Activated naive CD8-positive, alpha-beta T cell treated with anti-CD3 and anti-CD28 coated beads, Interleukin-2, amount 10 ng/mL, durations not matched to agents 7 days and 5 days (primary cell): ENCODE data around the gene DPP6. TPM values are rescaled to one million over a fixed set of nuclear protein-coding genes. Genes with fewer than 3 reads are reported as not detected.
"Not testable (repeated sequence)": the region's sequence is repeated elsewhere in the genome, so short reads cannot be mapped to it uniquely, and the experiment has no call there.

Source experiments
- ATAC-seq: fragments of 150-1000 bp; cut with Tn5 transposase; one replicate; pipeline ENCODE4 v1.10.0; 2021; ENCODE audit warnings: low read depth, moderate library complexity
- POLR2A ChIA-PET: fragments of 350-600 bp; sonication (Branson Sonifier 250); formaldehyde crosslinking; loops from one replicate; lab custom pipeline; 2021; ENCODE audit warnings: antibody characterized with exemption; lab: Charles Lee
- DNase-seq: peaks from one replicate; pipeline ENCODE4 v3.0.0; 2021
- H3K27ac Mint-ChIP-seq: one replicate; pipeline ENCODE4 v1.8.0; 2022; ENCODE audit warnings: mild to moderate bottlenecking, mixed read lengths
- H3K27me3 Mint-ChIP-seq: one replicate; pipeline ENCODE4 v1.8.0; 2022; ENCODE audit warnings: mild to moderate bottlenecking, moderate library complexity, mixed read lengths
- H3K36me3 Mint-ChIP-seq: one replicate; pipeline ENCODE4 v1.8.0; 2021; ENCODE audit warnings: mild to moderate bottlenecking, mixed read lengths
- H3K4me1 Mint-ChIP-seq: one replicate; pipeline ENCODE4 v1.8.0; 2021; ENCODE audit warnings: mixed read lengths
- H3K4me3 Mint-ChIP-seq: one replicate; pipeline ENCODE4 v1.8.0; 2022; ENCODE audit warnings: mild to moderate bottlenecking, moderate library complexity, mixed read lengths
- H3K9me3 Mint-ChIP-seq: one replicate; pipeline ENCODE4 v1.8.0; 2021; ENCODE audit warnings: mixed read lengths
- total RNA-seq, 2 experiments: library from RNA; stranded (reverse); gene quantifications; one replicate each; pipeline ENCODE4 v1.2.3, GENCODE V29; 2021

DPP6 gene
- total RNA-seq, 2 experiments from 2014 or later, result not detected

DNA sequence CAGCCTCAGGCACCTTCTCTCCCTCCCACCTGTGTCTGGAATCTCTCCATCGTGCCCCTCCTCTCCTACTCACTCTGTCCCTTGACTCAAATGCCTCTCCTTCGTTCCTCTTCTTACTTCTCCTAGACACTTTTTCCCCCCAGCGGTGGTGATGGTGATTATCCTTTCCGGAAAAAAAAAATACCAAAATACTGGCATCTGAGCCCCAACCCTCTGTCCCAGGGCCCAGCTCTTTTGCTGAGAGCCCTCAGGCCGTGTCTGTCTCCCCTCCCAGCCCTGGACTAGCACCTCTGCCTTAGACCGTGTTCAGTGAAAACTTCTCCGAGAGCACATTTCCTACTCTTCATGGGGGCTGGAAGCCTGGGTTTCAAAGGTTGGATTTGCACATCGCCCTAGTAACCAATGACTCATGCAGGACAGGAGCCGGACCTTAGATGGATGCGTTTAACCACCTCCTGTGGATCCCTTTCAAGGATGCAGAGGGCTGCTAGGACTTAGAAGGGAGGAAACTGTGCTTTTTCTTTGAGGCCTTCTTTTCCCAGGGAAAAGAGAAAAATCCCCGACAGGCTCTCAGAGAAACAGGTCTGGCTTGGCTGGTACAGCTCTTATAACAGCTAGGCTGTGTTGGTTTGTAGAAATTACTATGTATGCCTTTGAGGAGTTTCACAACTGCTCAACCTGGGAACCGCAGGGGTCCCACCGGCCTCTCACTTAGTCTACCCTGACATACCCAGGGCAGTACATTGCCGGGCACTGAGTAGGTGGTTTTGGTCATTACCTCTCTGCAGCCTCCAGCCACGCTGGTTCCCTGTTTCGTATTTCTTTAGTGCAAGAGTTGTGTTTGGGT is 1.5 kb downstream of the DPP6 start:
- H3K9me3 Mint-ChIP-seq, H3K27ac Mint-ChIP-seq, H3K36me3 Mint-ChIP-seq, H3K27me3 Mint-ChIP-seq, ATAC-seq, H3K4me1 Mint-ChIP-seq, H3K4me3 Mint-ChIP-seq, DNase-seq, POLR2A ChIA-PET: not testable (repeated sequence)

DNA sequence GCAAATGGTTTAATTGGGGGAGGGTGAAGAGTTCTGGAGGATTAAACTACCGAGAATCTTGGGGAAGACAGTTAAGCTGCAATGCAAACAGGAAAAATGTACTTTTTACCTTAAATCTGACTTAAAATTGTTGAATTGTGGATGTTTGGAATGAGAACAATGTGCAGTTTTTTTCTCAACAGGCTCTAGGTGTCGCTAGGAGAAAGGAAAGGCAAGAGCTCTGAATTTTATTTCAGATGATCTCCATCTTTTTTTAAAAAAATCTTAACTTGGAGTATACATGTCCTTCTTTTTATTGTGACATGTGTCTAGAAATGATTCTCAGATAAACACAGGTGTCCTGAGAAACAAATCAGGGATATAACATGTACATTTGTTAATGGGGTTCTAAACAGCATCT is 2.5 kb downstream of the DPP6 start:
- POLR2A ChIA-PET, H3K4me1 Mint-ChIP-seq, H3K4me3 Mint-ChIP-seq, H3K36me3 Mint-ChIP-seq, DNase-seq, H3K27me3 Mint-ChIP-seq, H3K27ac Mint-ChIP-seq, ATAC-seq, H3K9me3 Mint-ChIP-seq: not testable (repeated sequence)

DNA sequence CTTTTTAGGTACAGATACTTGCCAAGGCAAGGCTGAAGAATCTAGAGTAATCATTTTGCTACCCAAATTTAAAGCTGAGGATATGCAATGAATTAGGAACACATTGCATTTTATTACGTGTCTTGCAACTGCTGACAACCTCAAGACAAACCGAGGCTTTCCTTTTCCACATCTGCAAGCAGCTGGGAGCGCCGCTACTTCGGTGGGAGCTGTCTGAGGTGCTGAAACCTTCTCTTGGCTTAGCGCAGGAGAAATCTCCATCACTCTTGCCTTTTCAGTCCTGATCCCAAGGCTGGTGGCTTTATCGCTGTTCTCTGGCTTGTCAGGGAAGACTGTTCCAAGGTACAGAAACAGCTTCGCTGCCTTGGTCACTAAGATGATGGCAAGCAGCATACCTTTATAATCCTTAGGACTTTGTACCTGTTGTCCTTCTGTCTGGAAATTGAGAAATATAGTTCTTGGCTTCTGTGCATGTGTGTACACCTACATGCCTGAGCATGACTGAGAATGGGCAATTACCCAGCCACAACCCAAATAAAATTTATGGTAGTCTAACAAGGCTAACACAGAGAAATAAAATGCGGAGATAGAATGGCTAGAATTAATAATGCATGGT is 3.4 kb downstream of the DPP6 start:
- H3K27ac Mint-ChIP-seq, DNase-seq, H3K27me3 Mint-ChIP-seq, POLR2A ChIA-PET, H3K9me3 Mint-ChIP-seq, H3K4me3 Mint-ChIP-seq, H3K36me3 Mint-ChIP-seq, H3K4me1 Mint-ChIP-seq, ATAC-seq: not testable (repeated sequence)

DNA sequence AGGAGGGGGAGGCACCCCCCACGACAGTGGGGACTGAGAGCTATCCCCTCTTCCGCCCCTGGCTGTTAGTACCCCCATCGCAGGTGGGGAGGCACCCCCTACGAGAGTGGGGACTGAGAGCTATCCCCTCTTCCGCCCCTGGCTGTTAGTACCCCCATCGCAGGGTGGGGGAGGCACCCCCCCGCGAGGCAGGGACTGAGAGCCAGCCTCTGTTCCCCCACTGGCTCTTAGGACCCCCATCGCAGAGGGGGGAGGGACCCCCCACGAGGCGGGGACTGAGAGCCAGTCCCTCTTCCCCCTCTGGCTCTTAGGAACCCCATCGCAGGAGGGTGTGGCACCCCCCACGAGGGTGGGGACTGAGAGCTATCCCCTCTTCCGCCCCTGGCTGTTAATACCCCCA is 6.6 kb downstream of the DPP6 start:
- H3K27ac Mint-ChIP-seq, H3K9me3 Mint-ChIP-seq, H3K36me3 Mint-ChIP-seq, DNase-seq, H3K4me1 Mint-ChIP-seq, ATAC-seq, POLR2A ChIA-PET, H3K4me3 Mint-ChIP-seq, H3K27me3 Mint-ChIP-seq: not testable (repeated sequence)

DNA sequence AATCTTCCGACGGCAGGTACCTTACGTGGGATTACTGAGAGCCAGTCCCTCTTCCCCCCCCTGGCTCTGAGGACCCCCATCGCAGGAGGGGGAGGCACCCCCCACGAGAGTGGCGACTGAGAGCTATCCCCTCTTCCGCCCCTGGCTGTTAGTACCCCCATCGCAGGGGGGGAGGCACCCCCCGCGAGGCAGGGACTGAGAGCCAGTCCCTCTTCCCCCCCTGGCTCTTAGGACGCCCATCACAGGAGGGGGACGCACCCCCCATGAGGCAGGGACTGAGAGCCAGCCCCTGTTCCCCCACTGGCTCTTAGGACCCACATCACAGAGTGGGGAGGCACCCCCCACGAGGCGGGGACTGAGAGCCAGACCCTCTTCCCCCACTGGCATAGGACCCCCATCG is 8.4 kb downstream of the DPP6 start:
- H3K27me3 Mint-ChIP-seq, H3K9me3 Mint-ChIP-seq, H3K36me3 Mint-ChIP-seq, H3K27ac Mint-ChIP-seq, DNase-seq, H3K4me3 Mint-ChIP-seq, POLR2A ChIA-PET, H3K4me1 Mint-ChIP-seq, ATAC-seq: not testable (repeated sequence)

DNA sequence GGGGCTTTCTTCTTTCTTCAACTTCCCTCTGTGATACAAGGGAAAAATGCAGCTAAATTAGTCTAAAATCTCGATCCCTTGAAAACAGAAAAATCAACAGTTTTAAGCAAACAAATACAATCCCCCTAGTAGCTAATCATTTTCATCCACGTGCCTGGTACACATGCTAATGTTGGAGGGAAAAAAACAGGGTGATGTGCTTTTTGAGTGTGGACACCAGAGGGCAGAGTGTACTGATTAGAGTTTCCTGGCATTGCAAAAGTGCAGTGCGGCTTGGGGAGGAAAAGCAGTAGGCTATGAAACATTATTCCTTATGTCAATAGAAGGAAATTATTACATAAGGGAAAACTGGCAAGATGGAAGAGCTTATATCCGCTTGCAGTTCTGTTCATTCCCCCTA is 19.6 kb downstream of the DPP6 start:
- H3K4me1 Mint-ChIP-seq, DNase-seq, ATAC-seq, H3K36me3 Mint-ChIP-seq, H3K27me3 Mint-ChIP-seq, POLR2A ChIA-PET, H3K9me3 Mint-ChIP-seq, H3K4me3 Mint-ChIP-seq, H3K27ac Mint-ChIP-seq: not testable (repeated sequence)

DNA sequence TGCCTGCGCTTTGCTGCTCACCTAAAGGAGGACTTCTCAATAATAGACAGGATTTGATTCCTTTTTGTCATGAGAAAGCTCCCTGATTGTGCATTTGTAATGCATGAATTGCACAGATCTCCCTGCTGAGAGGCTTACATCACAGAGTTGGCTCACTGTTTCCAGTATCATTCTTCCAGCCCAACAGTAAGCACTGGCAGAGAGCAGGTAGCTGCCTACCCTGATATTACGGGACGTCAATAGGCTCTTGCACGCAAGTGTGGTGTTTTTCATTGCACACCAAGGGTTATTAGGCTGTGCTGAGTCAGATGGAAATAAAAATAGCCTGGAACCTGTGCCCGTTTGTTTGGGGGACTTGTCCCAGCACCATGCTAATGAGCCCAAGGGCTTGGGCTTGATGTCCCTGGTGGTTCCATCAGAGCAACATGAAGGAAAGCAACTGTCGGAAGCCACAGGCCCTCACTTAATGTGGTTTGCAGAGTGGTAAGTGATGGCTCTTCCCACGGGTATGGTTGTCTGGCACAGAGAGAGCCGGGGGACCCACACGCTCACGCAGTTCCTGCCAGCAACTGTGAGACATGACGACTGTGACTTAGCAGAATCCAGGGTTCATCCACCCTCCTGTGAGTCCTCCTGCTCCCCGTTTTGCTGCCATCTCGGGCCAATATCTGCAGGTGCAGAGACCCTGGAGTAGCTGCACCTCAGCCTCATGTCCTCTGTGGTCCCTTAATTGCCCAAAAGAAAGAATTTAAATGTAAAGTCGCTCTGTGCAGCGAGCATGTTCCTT is 20.4 kb downstream of the DPP6 start:
- H3K4me1 Mint-ChIP-seq, ATAC-seq, POLR2A ChIA-PET, H3K9me3 Mint-ChIP-seq, H3K27me3 Mint-ChIP-seq, H3K36me3 Mint-ChIP-seq, DNase-seq, H3K27ac Mint-ChIP-seq, H3K4me3 Mint-ChIP-seq: not testable (repeated sequence)

DNA sequence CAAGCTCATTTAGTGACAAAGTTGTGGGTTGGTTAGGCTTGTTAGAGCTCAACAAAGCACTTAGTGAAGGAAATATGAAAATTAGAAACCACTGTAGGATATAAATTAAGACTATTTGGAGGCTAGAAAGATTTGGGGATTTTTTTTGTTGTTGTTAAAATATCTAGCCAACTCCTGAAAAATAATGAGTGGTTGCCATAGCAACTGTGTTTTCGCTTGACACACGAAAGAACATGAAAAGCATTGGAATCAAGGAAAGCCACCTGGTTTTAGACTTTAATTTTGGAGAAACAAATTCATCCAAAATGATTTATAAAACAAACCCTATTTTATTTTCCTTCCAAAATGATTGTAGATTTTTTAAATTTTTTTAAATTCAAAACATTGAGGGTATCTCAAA is 26.3 kb downstream of the DPP6 start:
- POLR2A ChIA-PET, H3K4me3 Mint-ChIP-seq, ATAC-seq, H3K9me3 Mint-ChIP-seq, H3K36me3 Mint-ChIP-seq, H3K4me1 Mint-ChIP-seq, DNase-seq, H3K27me3 Mint-ChIP-seq, H3K27ac Mint-ChIP-seq: not testable (repeated sequence)

DNA sequence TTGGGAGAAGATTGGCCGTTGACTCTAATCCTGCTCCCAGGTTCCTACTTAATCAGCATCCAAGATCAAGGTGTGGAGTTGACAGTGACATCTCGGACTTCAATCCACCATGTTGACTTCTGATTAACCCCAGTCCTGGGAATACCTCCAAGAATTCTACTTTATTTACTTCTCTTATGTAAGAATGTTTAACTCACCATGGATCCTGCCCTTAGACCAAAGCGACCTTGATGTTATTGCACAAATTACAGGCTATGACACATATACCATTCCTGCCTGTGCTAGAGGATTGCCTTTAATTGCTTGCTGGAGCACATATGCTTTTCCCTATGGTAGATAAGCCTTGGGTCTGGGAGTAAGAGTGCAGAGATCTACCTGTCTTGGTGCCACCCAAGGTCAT is 28.1 kb downstream of the DPP6 start:
- H3K9me3 Mint-ChIP-seq, H3K4me3 Mint-ChIP-seq, H3K27ac Mint-ChIP-seq, POLR2A ChIA-PET, H3K4me1 Mint-ChIP-seq, H3K36me3 Mint-ChIP-seq, ATAC-seq, DNase-seq, H3K27me3 Mint-ChIP-seq: not testable (repeated sequence)

DNA sequence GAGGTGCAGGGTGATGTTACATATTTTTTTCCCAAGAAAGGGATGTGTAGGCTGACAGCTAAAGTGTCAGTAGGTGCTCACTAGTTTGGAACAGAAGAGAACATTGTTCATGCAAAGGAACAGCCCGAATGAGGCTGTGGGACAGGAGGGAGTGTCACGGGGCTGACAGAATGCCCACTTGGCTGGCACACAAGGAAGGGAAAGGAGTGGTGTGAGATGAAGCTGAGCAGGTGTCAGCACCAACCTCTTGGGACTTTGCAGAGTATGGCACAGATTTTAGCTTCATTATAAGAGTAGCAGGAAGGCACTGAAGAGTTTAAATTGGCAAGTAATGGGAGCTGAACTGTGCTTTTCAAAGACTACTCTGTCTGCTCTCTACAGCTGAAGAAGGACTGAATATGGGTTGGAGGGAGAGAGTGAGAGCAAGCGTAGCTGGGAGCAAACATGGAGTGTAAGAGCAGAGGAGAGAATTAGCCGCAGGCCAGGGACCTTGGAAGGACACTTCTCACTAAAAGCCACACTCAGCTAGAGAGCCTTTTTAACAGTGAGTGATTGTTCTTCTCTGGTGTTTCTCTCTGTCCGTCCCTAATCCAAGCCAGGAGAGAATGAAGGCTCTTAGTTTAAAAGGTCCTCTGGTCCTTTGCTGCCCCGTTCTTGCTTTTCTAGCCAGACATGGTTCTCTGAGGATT is 35.0 kb downstream of the DPP6 start:
- H3K4me3 Mint-ChIP-seq, H3K27me3 Mint-ChIP-seq, ATAC-seq, POLR2A ChIA-PET, H3K9me3 Mint-ChIP-seq, H3K4me1 Mint-ChIP-seq, H3K36me3 Mint-ChIP-seq, H3K27ac Mint-ChIP-seq, DNase-seq: not testable (repeated sequence)

DNA sequence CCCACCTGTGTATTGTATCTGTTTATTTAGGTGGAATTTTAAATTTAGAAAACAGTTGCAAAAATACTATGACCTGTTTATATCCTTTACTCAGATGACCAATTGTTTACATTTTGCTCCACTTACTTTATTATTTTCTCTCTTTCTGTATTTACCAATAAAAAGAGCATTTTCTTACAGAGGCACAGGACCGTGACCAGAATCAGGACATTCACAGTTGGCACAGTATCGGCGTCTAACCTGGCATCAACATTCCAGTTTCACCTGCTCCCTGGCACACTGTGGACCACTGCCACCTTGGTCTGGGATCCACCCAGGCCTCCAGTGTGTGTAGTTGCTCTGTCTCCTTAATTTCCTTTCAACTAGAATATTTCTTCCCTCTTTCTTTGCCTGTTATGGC is 39.9 kb downstream of the DPP6 start:
- H3K4me3 Mint-ChIP-seq, H3K9me3 Mint-ChIP-seq, H3K4me1 Mint-ChIP-seq, POLR2A ChIA-PET, H3K27ac Mint-ChIP-seq, ATAC-seq, DNase-seq, H3K36me3 Mint-ChIP-seq, H3K27me3 Mint-ChIP-seq: not testable (repeated sequence)

DNA sequence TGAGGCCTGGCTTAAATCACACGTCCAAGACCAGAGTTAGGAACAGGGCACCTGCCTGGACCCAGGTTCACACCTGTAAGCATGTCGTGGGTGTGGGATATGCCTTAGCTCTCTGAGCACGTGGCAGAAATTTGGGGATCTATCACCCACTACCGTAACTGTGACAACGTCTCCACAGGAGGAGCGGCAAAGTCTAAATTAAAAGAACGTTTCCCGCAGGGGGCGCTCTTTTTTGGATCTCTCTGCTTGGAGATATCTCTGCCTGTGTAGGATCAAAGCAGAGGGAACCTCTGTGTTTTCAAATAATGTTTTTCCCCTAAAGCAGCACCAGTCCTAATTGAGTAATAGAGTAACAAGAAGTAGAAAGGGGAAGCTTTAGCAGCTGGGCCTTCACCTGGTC is 43.0 kb downstream of the DPP6 start:
- H3K4me1 Mint-ChIP-seq, ATAC-seq, POLR2A ChIA-PET, H3K27me3 Mint-ChIP-seq, H3K4me3 Mint-ChIP-seq, H3K27ac Mint-ChIP-seq, H3K36me3 Mint-ChIP-seq, DNase-seq, H3K9me3 Mint-ChIP-seq: not testable (repeated sequence)

DNA sequence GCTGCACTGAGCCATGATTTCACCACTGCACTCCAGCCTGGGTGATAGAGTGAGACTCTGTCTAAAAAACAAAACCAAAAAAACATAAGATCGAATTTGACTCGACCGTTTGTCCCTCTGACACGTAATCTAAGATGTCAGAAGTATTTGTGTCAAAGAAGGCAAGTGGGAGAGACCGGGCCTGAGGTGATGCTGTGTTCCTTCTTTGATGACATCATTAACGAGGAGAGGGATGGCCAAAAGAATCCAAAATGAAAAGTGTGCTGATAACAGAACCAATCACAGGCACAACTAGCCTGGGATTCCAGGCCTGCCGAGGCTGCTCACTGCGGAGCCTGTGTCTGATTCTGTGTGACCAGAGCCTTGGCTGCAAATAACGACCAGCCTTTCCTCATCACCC is 52.9 kb downstream of the DPP6 start:
- H3K27me3 Mint-ChIP-seq, H3K27ac Mint-ChIP-seq, H3K36me3 Mint-ChIP-seq, H3K4me3 Mint-ChIP-seq, POLR2A ChIA-PET, ATAC-seq, DNase-seq, H3K9me3 Mint-ChIP-seq, H3K4me1 Mint-ChIP-seq: not testable (repeated sequence)
